Measurements from ENCODE around the gene DRD3. TPM values are rescaled to one million over a fixed set of nuclear protein-coding genes. Genes with fewer than 3 reads are reported as not detected.

DRD3 gene
- total and polyA plus RNA-seq, 2 experiments from 2014 or later: not detected

DNA sequence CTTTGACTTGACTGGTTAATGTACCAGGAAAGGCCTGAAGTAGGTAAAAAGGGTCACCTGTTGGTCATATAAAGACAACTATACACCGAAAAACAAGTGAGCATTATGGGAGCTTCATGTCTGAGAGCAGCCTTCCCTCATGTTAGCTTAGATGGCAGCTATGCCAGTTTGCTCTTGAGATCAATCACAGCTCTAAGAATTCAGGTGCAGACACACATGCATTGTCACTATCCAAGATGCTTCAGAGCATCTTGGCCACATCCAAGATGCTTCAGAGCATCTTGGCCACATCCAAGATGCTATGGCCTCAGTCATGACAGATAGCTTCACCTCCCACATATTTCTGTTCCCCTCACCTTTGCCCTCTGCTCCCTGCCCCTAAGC lies 43.0 kb upstream of the DRD3 start:
- DNase-seq: no peak
- no peaks in the 10 kb centered on the region for H3K79me2 ChIP-seq (ENCODE audit: insufficient read depth)
- H3F3A ChIP-seq (ENCODE audit: insufficient read depth): no peaks in the 10 kb centered on the region
- TF ChIP-seq EZH2 (IDR thresholded peaks at IDR 0.05; ENCODE audit: insufficient read depth, poor library complexity, severe bottlenecking) (no peak), EZH2phosphoT487 (IDR thresholded peaks at IDR 0.05; ENCODE audit: insufficient read depth, low read depth) (no peak)
- H3K9me2 ChIP-seq (ENCODE audit: insufficient read depth): no peaks in the 10 kb centered on the region
- no peaks in the 10 kb centered on the region for H4K20me1 ChIP-seq (ENCODE audit: insufficient read depth)
- 50 to 69% methylated on average over 1 of the region's 1 CpG for WGBS, 2 experiments (ENCODE audit: low coverage in 1 of 2, low lambda C conversion rate in 2 of 2, missing lambda C conversion rate in 2 of 2)
- H3K4me2 ChIP-seq (ENCODE audit: unreplicated experiment): no peak overlapping the region
- H3K27me3 ChIP-seq (replicated peaks; ENCODE audit: insufficient read depth): no peaks in the 10 kb centered on the region
- in situ Hi-C loops (cut with MboI): no loop called here
- no peak overlapping the region for H3K9ac ChIP-seq
- H3K4me3 ChIP-seq: no peak overlapping the region
- no peaks in the 10 kb centered on the region for H3K4me1 ChIP-seq (ENCODE audit: insufficient read depth)
- H3K36me3 ChIP-seq (ENCODE audit: low read depth): no peaks in the 10 kb centered on the region
- no peak overlapping the region for H2AFZ ChIP-seq
- H3K9me3 ChIP-seq (ENCODE audit: low read depth): peaks cover 5% of the 10 kb centered on the region
- H3K27ac ChIP-seq: no peak overlapping the region

DNA sequence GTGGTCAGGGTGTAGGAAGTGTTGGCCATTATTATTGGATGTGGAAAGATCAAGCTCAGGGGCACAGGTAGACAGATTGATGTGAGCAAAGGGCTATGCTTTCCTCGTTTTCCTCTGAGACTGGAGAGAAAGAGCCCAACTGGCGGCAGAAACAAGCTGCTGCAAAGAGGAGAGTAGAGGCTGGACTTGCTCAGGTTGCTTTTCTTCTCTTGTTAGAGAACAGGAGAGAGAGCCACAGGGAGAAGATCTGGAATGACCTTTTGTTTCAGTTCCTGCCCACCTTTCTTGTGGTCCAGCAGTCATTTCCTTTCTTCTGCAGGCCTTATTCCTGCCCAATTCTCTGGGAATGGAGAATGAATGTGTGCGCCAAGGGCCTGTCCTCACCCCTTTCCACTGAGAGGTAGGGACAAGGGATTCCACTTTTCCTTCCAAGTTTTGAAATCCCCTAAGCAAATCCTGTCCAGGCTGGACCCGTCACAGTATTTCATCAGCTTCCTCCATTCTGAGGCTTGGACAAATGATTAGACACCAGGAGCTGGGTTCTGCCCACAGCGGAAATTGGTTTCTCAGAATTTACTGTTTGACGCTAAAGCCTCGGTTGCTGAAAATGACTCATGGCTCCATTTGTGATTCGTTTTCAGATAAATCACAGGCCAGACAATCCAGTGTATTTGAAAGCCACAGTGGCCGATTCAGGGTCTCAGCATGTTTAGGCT lies 42.5 kb upstream of the DRD3 start:
- Histone ChIP-seq H3K27me3 (replicated peaks; ENCODE audit: insufficient read depth) (no peaks in the 10 kb centered on the region), H3K79me2 (ENCODE audit: insufficient read depth) (no peaks in the 10 kb centered on the region), H3K27ac (no peak overlapping the region), H4K20me1 (ENCODE audit: insufficient read depth) (no peaks in the 10 kb centered on the region), H3K9me2 (ENCODE audit: insufficient read depth) (no peaks in the 10 kb centered on the region), H3F3A (ENCODE audit: insufficient read depth) (peaks cover 5% of the 10 kb centered on the region; the same call in 1 of the 2 replicates), H3K36me3 (ENCODE audit: low read depth) (no peaks in the 10 kb centered on the region), H2AFZ (no peak overlapping the region), H3K9ac (no peak overlapping the region), H3K9me3 (ENCODE audit: low read depth) (peaks cover 5% of the 10 kb centered on the region), H3K4me2 (ENCODE audit: unreplicated experiment) (no peak overlapping the region), H3K4me3 (no peak overlapping the region), H3K4me1 (ENCODE audit: insufficient read depth) (no peaks in the 10 kb centered on the region)
- no peak for TF ChIP-seq EZH2phosphoT487 (IDR thresholded peaks at IDR 0.05; ENCODE audit: insufficient read depth, low read depth)
- no peak for TF ChIP-seq EZH2 (IDR thresholded peaks at IDR 0.05; ENCODE audit: insufficient read depth, poor library complexity, severe bottlenecking)
- no peak for DNase-seq
- in situ Hi-C loops (cut with MboI): no loop called here
- 76 to 78% methylated on average over 9 of the region's 9 CpGs for WGBS, 2 experiments (ENCODE audit: low coverage in 1 of 2, low lambda C conversion rate in 2 of 2, missing lambda C conversion rate in 2 of 2)

DNA sequence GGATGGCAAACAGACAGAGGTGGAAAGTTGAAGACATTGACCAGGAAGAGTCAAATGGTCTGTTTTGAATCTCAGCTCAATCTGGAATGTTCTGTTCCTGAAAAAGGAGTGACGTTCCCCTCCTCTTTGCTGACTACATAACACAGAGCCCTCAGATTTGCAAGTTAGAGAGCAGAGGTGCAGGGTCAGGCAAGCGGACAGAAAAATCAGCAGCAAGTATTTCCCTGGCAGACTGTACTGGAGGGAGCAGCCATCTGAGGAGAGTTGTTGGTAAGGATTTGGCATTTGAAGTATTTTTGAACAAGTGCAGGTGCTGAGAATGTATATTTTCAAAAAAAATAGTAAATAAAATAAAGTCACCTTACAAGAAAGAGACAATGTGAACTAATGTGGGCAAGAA lies 40.9 kb upstream of the DRD3 start:
- peaks cover 19% of the 10 kb centered on the region for H3F3A ChIP-seq (ENCODE audit: insufficient read depth)
- 53 to 54% methylated on average over 2 of the region's 2 CpGs for WGBS, 2 experiments (ENCODE audit: low coverage in 1 of 2, low lambda C conversion rate in 2 of 2, missing lambda C conversion rate in 2 of 2)
- no peaks in the 10 kb centered on the region for H3K9me2 ChIP-seq (ENCODE audit: insufficient read depth)
- peaks cover 8% of the 10 kb centered on the region; the same call in 1 of the 2 replicates for H3K4me1 ChIP-seq (ENCODE audit: insufficient read depth)
- no peak overlapping the region for H2AFZ ChIP-seq
- H3K36me3 ChIP-seq (ENCODE audit: low read depth): no peaks in the 10 kb centered on the region
- DNase-seq: no peak
- no peak overlapping the region for H3K4me2 ChIP-seq (ENCODE audit: unreplicated experiment)
- H3K79me2 ChIP-seq (ENCODE audit: insufficient read depth): no peaks in the 10 kb centered on the region
- no peak for TF ChIP-seq EZH2phosphoT487 (IDR thresholded peaks at IDR 0.05; ENCODE audit: insufficient read depth, low read depth)
- no peak for TF ChIP-seq EZH2 (IDR thresholded peaks at IDR 0.05; ENCODE audit: insufficient read depth, poor library complexity, severe bottlenecking)
- no peak overlapping the region for H3K9ac ChIP-seq
- H3K27me3 ChIP-seq (replicated peaks; ENCODE audit: insufficient read depth): no peaks in the 10 kb centered on the region
- H4K20me1 ChIP-seq (ENCODE audit: insufficient read depth): no peaks in the 10 kb centered on the region
- no peak overlapping the region for H3K27ac ChIP-seq
- no peaks in the 10 kb centered on the region for H3K9me3 ChIP-seq (ENCODE audit: low read depth)
- in situ Hi-C loops (cut with MboI): no loop called here
- no peak overlapping the region for H3K4me3 ChIP-seq

DNA sequence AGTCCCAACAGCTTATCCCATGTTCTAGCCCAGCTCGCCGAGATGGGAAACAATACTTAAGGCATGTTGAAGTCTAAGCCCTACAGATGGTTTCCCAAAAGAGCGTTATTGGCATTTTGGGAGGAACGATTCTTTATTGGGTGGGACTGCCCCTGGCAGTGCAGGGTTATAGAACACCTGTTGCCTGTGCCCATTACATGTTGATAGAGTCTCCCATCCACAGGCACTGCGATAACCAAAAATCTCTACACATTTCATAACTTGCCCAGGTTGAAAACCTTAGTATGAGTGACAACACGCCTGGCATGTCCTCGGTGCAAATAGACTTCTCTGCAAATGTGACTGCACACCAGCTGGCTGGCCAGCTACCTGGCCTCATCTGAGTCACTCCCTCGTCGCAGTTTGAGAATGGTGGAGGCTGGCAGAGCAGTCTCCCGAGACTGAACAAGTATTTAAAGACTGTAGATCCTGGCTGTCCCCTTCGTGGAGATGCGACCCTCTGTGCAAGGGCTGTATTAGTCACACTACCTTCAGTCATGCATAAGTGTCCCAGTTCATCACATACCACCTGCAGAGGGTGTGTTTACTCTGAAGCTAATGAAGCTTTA lies 39.8 kb upstream of the DRD3 start:
- TF ChIP-seq EZH2 (IDR thresholded peaks at IDR 0.05; ENCODE audit: insufficient read depth, poor library complexity, severe bottlenecking) (no peak), EZH2phosphoT487 (IDR thresholded peaks at IDR 0.05; ENCODE audit: insufficient read depth, low read depth) (no peak)
- WGBS, 2 experiments (ENCODE audit: low coverage in 1 of 2, low lambda C conversion rate in 2 of 2, missing lambda C conversion rate in 2 of 2): 90 to 92% methylated on average over 12 of the region's 12 CpGs
- H3K4me2 ChIP-seq (ENCODE audit: unreplicated experiment): no peak overlapping the region

More for the DNA sequence above, 39.8 kb upstream of the DRD3 start:
- H4K20me1 ChIP-seq (ENCODE audit: insufficient read depth): no peaks in the 10 kb centered on the region
- no peaks in the 10 kb centered on the region for H3K36me3 ChIP-seq (ENCODE audit: low read depth)
- H3K27me3 ChIP-seq (replicated peaks; ENCODE audit: insufficient read depth): no peaks in the 10 kb centered on the region
- in situ Hi-C loops (cut with MboI): no loop called here
- no peaks in the 10 kb centered on the region for H3K79me2 ChIP-seq (ENCODE audit: insufficient read depth)
- peaks cover 16% of the 10 kb centered on the region; the same call in 1 of the 2 replicates for H3K4me1 ChIP-seq (ENCODE audit: insufficient read depth)
- no peaks in the 10 kb centered on the region for H3K9me3 ChIP-seq (ENCODE audit: low read depth)
- no peak overlapping the region for H3K27ac ChIP-seq
- H3K4me3 ChIP-seq: no peak overlapping the region
- DNase-seq: no peak
- no peak overlapping the region for H3K9ac ChIP-seq
- no peak overlapping the region for H2AFZ ChIP-seq
- no peaks in the 10 kb centered on the region for H3K9me2 ChIP-seq (ENCODE audit: insufficient read depth)
- peaks cover 27% of the 10 kb centered on the region for H3F3A ChIP-seq (ENCODE audit: insufficient read depth)

Data from GM23248 (cell line).